HEK293 (cell line): ENCODE measurements around the gene TIE1.
A peak's percentile ranks its signal among the peaks of the same experiment; 100 is the strongest.

ENCODE experiments used
- CTCF ChIA-PET: fragments of 350-600 bp; formaldehyde crosslinking; extraction: SDS; loops from one replicate; lab custom pipeline; 2021; ENCODE audit warnings: antibody characterized with exemption; lab: Yijun Ruan, JAX
- POLR2A ChIA-PET: fragments of 300-600 bp; formaldehyde crosslinking; extraction: SDS; loops from one replicate; lab custom pipeline; 2020; ENCODE audit warnings: antibody characterized with exemption, inconsistent platforms; lab: Yijun Ruan, JAX
- H3K27ac ChIP-seq: fragments of 200-500 bp; sonication (Bioruptor generic); 2 replicates; pipeline ENCODE4 v1.5.1; 2014; ENCODE audit warnings: low read depth, low read length, control low read depth, inconsistent platforms; ENCODE audit errors: extremely low read depth
- H3K36me3 ChIP-seq, 2 experiments: fragments of 200-500 bp in 1 of 2; sonication (Bioruptor generic) in 1 of 2; 1 replicate in 1 of 2; 2 replicates in 1 of 2; pipeline ENCODE4 v1.5.1; 2014 to 2017; ENCODE audit warnings: inconsistent platforms in 2 of 2, low read length in 2 of 2; ENCODE audit not compliant: control insufficient read depth in 2 of 2, insufficient read depth in 1 of 2
- H3K4me1 ChIP-seq: fragments of 200-500 bp; sonication (Bioruptor generic); 2 replicates; pipeline ENCODE4 v1.5.1; 2014; ENCODE audit warnings: mild to moderate bottlenecking, low read length, inconsistent platforms; ENCODE audit not compliant: control insufficient read depth, insufficient read depth
- H3K4me3 ChIP-seq: 2 replicates; pipeline ENCODE4 v1.5.1; 2011; ENCODE audit warnings: low read depth, mild to moderate bottlenecking, control low read depth, low read length, moderate library complexity
- H3K9me3 ChIP-seq: fragments of 200-500 bp; sonication (Bioruptor generic); 2 replicates; pipeline ENCODE4 v1.5.1; 2014; ENCODE audit warnings: low read depth, low read length, inconsistent platforms; ENCODE audit not compliant: control insufficient read depth, insufficient read depth
- EGR2 ChIP-seq: fragments of 450-650 bp; formaldehyde crosslinking; IDR thresholded peaks from 2 replicates; pipeline ENCODE4 v1.5.1; 2016; ENCODE audit warnings: low read depth, missing biosample characterization, missing genetic modification characterization
- GLIS2 ChIP-seq: fragments of 450-650 bp; formaldehyde crosslinking; IDR thresholded peaks from 2 replicates; pipeline ENCODE4 v1.5.1; 2016; ENCODE audit warnings: missing biosample characterization, missing genetic modification characterization
- KLF1 ChIP-seq: fragments of 450-650 bp; formaldehyde crosslinking; IDR thresholded peaks from 2 replicates; pipeline ENCODE4 v1.5.1; 2016; ENCODE audit warnings: missing biosample characterization, missing genetic modification characterization
- MEIS1 ChIP-seq: sonication (generic); formaldehyde crosslinking; IDR thresholded peaks from 2 replicates; pipeline ENCODE4 v1.8.1; 2022; ENCODE audit warnings: missing genetic modification reagents, mild to moderate bottlenecking, borderline replicate concordance
- PRDM1 ChIP-seq: fragments of 450-650 bp; formaldehyde crosslinking; IDR thresholded peaks from 2 replicates; pipeline ENCODE4; 2016; ENCODE audit warnings: missing biosample characterization, missing genetic modification characterization
- RBAK ChIP-seq: fragments of 450-650 bp; formaldehyde crosslinking; IDR thresholded peaks from 2 replicates; pipeline ENCODE4 v1.5.1; 2016; ENCODE audit warnings: missing biosample characterization, missing genetic modification characterization
- SCRT1 ChIP-seq: fragments of 450-650 bp; formaldehyde crosslinking; IDR thresholded peaks from 2 replicates; pipeline ENCODE4 v1.5.1; 2016; ENCODE audit warnings: missing biosample characterization, missing genetic modification characterization, borderline replicate concordance
- SCRT2 ChIP-seq: fragments of 450-650 bp; formaldehyde crosslinking; IDR thresholded peaks from 2 replicates; pipeline ENCODE4 v1.5.1; 2016; ENCODE audit warnings: missing biosample characterization, missing genetic modification characterization
- SETDB1 ChIP-seq: IDR thresholded peaks from one replicate; pipeline ENCODE4 v1.6.1; 2017; ENCODE audit warnings: mild to moderate bottlenecking, low read length, moderate library complexity, mixed read lengths; ENCODE audit not compliant: insufficient read length
- SP2 ChIP-seq: fragments of 450-650 bp; formaldehyde crosslinking; IDR thresholded peaks from 2 replicates; pipeline ENCODE4 v1.5.1; 2016; ENCODE audit warnings: missing biosample characterization, missing genetic modification characterization
- ZFHX2 ChIP-seq: fragments of 450-650 bp; formaldehyde crosslinking; conservative IDR thresholded peaks from 2 replicates; pipeline ENCODE4 v1.5.1; 2016; ENCODE audit warnings: missing biosample characterization, missing genetic modification characterization
- ZFP41 ChIP-seq: fragments of 450-650 bp; formaldehyde crosslinking; IDR thresholded peaks from 2 replicates; pipeline ENCODE4 v1.5.1; 2016; ENCODE audit warnings: missing biosample characterization, missing genetic modification characterization, borderline replicate concordance
- ZFP69B ChIP-seq: fragments of 450-650 bp; formaldehyde crosslinking; IDR thresholded peaks from 2 replicates; pipeline ENCODE4 v1.5.1; 2016; ENCODE audit warnings: missing biosample characterization, missing genetic modification characterization
- ZNF155 ChIP-seq: fragments of 450-650 bp; formaldehyde crosslinking; IDR thresholded peaks from 2 replicates; pipeline ENCODE4 v1.5.1; 2016; ENCODE audit warnings: missing biosample characterization, missing genetic modification characterization
- ZNF157 ChIP-seq: fragments of 450-650 bp; formaldehyde crosslinking; IDR thresholded peaks from 2 replicates; pipeline ENCODE4 v1.5.1; 2016; ENCODE audit warnings: missing biosample characterization, missing genetic modification characterization
- ZNF174 ChIP-seq: fragments of 450-650 bp; formaldehyde crosslinking; IDR thresholded peaks from 2 replicates; pipeline ENCODE4 v1.5.0; 2017; ENCODE audit warnings: missing biosample characterization, mild to moderate bottlenecking, missing genetic modification characterization
- ZNF211 ChIP-seq: fragments of 450-650 bp; formaldehyde crosslinking; IDR thresholded peaks from 2 replicates; pipeline ENCODE4 v1.5.1; 2016; ENCODE audit warnings: low read depth, missing biosample characterization, missing genetic modification characterization
- ZNF335 ChIP-seq: fragments of 450-650 bp; formaldehyde crosslinking; conservative IDR thresholded peaks from 2 replicates; pipeline ENCODE4 v1.5.1; 2016; ENCODE audit warnings: missing biosample characterization, missing genetic modification characterization
- ZNF341 ChIP-seq: fragments of 450-650 bp; formaldehyde crosslinking; IDR thresholded peaks from 2 replicates; pipeline ENCODE4; 2016; ENCODE audit warnings: low read depth, missing biosample characterization, missing genetic modification characterization
- ZNF366 ChIP-seq: fragments of 450-650 bp; formaldehyde crosslinking; conservative IDR thresholded peaks from 2 replicates; pipeline ENCODE4 v1.5.1; 2016; ENCODE audit warnings: missing biosample characterization, missing genetic modification characterization
- ZNF423 ChIP-seq: fragments of 450-650 bp; formaldehyde crosslinking; IDR thresholded peaks from 2 replicates; pipeline ENCODE4 v1.5.1; 2016; ENCODE audit warnings: missing biosample characterization, missing genetic modification characterization
- ZNF473 ChIP-seq: fragments of 450-650 bp; formaldehyde crosslinking; IDR thresholded peaks from 2 replicates; pipeline ENCODE4 v1.5.1; 2017; ENCODE audit warnings: missing biosample characterization, missing genetic modification characterization
- ZNF510 ChIP-seq: fragments of 450-650 bp; formaldehyde crosslinking; IDR thresholded peaks from 2 replicates; pipeline ENCODE4 v1.5.1; 2018; ENCODE audit warnings: mild to moderate bottlenecking, missing genetic modification characterization, missing biosample characterization; ENCODE audit not compliant: insufficient replicate concordance
- ZNF596 ChIP-seq: fragments of 450-650 bp; IDR thresholded peaks from 2 replicates; pipeline ENCODE4 v1.5.0; 2018; ENCODE audit warnings: missing biosample characterization, mild to moderate bottlenecking, missing genetic modification characterization, moderate library complexity
- ZNF600 ChIP-seq: fragments of 450-650 bp; formaldehyde crosslinking; IDR thresholded peaks from 2 replicates; pipeline ENCODE4 v1.5.1; 2016; ENCODE audit warnings: missing biosample characterization, missing genetic modification characterization
- ZNF658 ChIP-seq: fragments of 450-650 bp; formaldehyde crosslinking; IDR thresholded peaks from 2 replicates; pipeline ENCODE4; 2016; ENCODE audit warnings: missing biosample characterization, missing genetic modification characterization
- ZNF677 ChIP-seq: fragments of 450-650 bp; IDR thresholded peaks from 2 replicates; pipeline ENCODE4 v1.5.0; 2018; ENCODE audit warnings: missing biosample characterization, mild to moderate bottlenecking, missing genetic modification characterization, moderate library complexity
- ZNF777 ChIP-seq: fragments of 450-650 bp; formaldehyde crosslinking; IDR thresholded peaks from 2 replicates; pipeline ENCODE4 v1.5.1; 2017; ENCODE audit warnings: missing biosample characterization, missing genetic modification characterization, borderline replicate concordance
- ZSCAN23 ChIP-seq: fragments of 450-650 bp; formaldehyde crosslinking; IDR thresholded peaks from 2 replicates; pipeline ENCODE4 v1.5.1; 2016; ENCODE audit warnings: missing biosample characterization, missing genetic modification characterization
- TF ChIP-seq, protein P1 (sequence below): fragments of 450-650 bp; formaldehyde crosslinking; IDR thresholded peaks from 2 replicates; pipeline ENCODE4 v1.5.1; 2016; ENCODE audit warnings: missing biosample characterization, missing genetic modification characterization
- TF ChIP-seq, protein P2 (sequence below): fragments of 450-650 bp; formaldehyde crosslinking; IDR thresholded peaks from 2 replicates; pipeline ENCODE4 v1.5.1; 2016; ENCODE audit warnings: missing biosample characterization, missing genetic modification characterization
- TF ChIP-seq, protein P3 (sequence below): fragments of 450-650 bp; formaldehyde crosslinking; IDR thresholded peaks from 2 replicates; pipeline ENCODE4 v1.5.1; 2016; ENCODE audit warnings: missing biosample characterization, missing genetic modification characterization

Gene TIE1

DNA sequence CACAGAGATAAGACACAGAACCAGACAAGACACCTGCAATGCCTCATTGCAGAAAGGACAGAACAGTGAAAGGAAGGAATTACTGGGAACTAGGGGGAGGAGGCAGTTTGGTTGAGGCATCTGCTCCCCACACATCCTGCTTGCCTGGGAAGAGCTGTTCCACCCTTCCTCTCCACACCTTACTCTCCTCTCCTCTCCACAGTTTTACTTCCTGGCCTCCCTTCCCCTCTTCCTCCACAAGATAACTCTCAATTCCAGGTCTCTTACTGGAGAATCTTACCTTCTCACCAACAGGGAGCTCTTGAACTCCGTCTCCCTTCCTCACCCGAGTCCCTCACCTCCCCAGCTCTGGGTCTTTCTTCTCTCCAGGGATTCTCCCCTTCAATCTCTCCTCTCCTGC lies 64.9 kb downstream of the TIE1 start:
- H3K4me3 ChIP-seq, result no peak overlapping the region
- H3K9me3 ChIP-seq, result no peaks in the 10 kb centered on the region
- no peak overlapping the region for H3K27ac ChIP-seq
- CTCF ChIA-PET, result no interaction called here
- POLR2A ChIA-PET, result interaction anchor here (1.1 kb wide), 1 partner anchor 342 kb away, joined by 4 read pairs; the partner anchor contains the start of gene ST3GAL3
- peaks cover 7% of the 10 kb centered on the region for H3K4me1 ChIP-seq
- TF ChIP-seq RBAK, result no peak
- no peak for TF ChIP-seq ZNF510 (tag by site-specific recombination)
- TF ChIP-seq ZNF174 (tag by site-specific recombination), result no peak
- TF ChIP-seq ZSCAN23 (tag by site-specific recombination), result no peak
- peak; percentile 66; the same call in 1 of the 2 replicates for TF ChIP-seq PRDM1
- peak; percentile 62 for TF ChIP-seq ZNF341 (tag by site-specific recombination)
- peak; percentile 55 for TF ChIP-seq ZNF366 (tag by site-specific recombination)
- H3K36me3 ChIP-seq, result peaks cover 17 to 53% of the 10 kb centered on the region in 2 experiments

DNA sequence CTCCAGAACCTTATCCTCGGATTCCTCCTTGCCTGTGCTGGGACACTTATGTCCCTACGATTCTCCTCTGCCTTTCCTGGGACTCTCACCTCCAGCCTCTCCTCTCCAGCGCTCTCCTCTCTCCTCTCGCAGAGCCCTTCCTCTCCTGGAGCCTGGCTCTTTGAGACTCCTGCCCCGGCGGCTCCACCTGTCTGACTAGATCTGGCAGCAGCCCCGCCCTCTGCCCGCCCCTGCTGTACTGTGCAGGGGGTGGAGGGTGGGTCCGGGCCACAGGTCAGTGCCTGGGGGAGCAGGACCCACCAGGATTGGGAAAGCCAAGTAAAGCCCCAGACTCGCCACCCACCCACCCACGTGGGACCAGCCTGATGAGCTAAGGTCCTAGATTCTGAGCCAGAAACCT lies 65.4 kb downstream of the TIE1 start:
- POLR2A ChIA-PET, result interaction anchor here (0.6 to 2.7 kb wide), 3 partner anchors 23 to 341 kb away, joined by 3 to 20 read pairs (median 4); partner anchors contain the start of genes MED8, ST3GAL3 and SZT2
- CTCF ChIA-PET, result no interaction called here
- Histone ChIP-seq H3K4me1 (peaks cover 8% of the 10 kb centered on the region; the same call in 1 of the 2 replicates), H3K36me3 (peaks cover 16 to 48% of the 10 kb centered on the region in 2 experiments), H3K9me3 (no peaks in the 10 kb centered on the region), H3K27ac (no peak overlapping the region), H3K4me3 (no peak overlapping the region)
- TF ChIP-seq KLF1 (tag by site-specific recombination) (peak; percentile 93), ZNF335 (tag by site-specific recombination) (no peak), MEIS1 (no peak), ZNF596 (tag by site-specific recombination) (no peak), ZNF423 (tag by site-specific recombination) (no peak), ZFHX2 (tag by site-specific recombination) (peak; percentile 57), SCRT1 (tag by site-specific recombination) (no peak), SCRT2 (tag by site-specific recombination) (no peak), GLIS2 (tag by site-specific recombination) (peak; percentile 32; the same call in 1 of the 2 replicates), ZSCAN23 (tag by site-specific recombination) (no peak), ZFP41 (no peak), ZNF677 (no peak), SETDB1 (no peak), ZNF157 (tag by site-specific recombination) (no peak), EGR2 (tag by site-specific recombination) (peak; percentile 62; the same call in 1 of the 2 replicates), ZFP69B (no peak), ZNF211 (tag by site-specific recombination) (no peak), ZNF658 (tag by site-specific recombination) (no peak), ZNF777 (tag by site-specific recombination) (no peak), ZNF600 (no peak), ZNF155 (tag by site-specific recombination) (no peak), SP2 (tag by site-specific recombination) (peak; percentile 41), ZNF473 (no peak)
- TF ChIP-seq, protein P1, sequence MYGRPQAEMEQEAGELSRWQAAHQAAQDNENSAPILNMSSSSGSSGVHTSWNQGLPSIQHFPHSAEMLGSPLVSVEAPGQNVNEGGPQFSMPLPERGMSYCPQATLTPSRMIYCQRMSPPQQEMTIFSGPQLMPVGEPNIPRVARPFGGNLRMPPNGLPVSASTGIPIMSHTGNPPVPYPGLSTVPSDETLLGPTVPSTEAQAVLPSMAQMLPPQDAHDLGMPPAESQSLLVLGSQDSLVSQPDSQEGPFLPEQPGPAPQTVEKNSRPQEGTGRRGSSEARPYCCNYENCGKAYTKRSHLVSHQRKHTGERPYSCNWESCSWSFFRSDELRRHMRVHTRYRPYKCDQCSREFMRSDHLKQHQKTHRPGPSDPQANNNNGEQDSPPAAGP (tag by site-specific recombination), result no peak
- TF ChIP-seq, protein P2, sequence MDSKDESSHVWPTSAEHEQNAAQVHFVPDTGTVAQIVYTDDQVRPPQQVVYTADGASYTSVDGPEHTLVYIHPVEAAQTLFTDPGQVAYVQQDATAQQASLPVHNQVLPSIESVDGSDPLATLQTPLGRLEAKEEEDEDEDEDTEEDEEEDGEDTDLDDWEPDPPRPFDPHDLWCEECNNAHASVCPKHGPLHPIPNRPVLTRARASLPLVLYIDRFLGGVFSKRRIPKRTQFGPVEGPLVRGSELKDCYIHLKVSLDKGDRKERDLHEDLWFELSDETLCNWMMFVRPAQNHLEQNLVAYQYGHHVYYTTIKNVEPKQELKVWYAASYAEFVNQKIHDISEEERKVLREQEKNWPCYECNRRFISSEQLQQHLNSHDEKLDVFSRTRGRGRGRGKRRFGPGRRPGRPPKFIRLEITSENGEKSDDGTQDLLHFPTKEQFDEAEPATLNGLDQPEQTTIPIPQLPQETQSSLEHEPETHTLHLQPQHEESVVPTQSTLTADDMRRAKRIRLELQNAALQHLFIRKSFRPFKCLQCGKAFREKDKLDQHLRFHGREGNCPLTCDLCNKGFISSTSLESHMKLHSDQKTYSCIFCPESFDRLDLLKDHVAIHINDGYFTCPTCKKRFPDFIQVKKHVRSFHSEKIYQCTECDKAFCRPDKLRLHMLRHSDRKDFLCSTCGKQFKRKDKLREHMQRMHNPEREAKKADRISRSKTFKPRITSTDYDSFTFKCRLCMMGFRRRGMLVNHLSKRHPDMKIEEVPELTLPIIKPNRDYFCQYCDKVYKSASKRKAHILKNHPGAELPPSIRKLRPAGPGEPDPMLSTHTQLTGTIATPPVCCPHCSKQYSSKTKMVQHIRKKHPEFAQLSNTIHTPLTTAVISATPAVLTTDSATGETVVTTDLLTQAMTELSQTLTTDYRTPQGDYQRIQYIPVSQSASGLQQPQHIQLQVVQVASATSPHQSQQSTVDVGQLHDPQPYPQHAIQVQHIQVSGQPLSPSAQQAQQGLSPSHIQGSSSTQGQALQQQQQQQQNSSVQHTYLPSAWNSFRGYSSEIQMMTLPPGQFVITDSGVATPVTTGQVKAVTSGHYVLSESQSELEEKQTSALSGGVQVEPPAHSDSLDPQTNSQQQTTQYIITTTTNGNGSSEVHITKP (tag by site-specific recombination), result no peak
- TF ChIP-seq, protein P3, sequence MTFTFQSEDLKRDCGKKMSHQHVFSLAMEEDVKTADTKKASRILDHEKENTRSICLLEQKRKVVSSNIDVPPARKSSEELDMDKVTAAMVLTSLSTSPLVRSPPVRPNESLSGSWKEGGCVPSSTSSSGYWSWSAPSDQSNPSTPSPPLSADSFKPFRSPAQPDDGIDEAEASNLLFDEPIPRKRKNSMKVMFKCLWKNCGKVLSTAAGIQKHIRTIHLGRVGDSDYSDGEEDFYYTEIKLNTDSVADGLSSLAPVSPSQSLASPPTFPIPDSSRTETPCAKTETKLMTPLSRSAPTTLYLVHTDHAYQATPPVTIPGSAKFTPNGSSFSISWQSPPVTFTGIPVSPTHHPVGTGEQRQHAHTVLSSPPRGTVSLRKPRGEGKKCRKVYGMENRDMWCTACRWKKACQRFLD (tag by site-specific recombination), result no peak
